CD4-positive, alpha-beta T cell treated with Interleukin-15 for 4 hours (primary cell): Measurements from ENCODE around the gene YTHDC1.
"Not testable (repeated sequence)": the region's sequence is repeated elsewhere in the genome, so short reads cannot be mapped to it uniquely, and the experiment has no call there.

ENCODE experiments used
- DNase-seq: peaks from one replicate; pipeline ENCODE4 v3.0.0-alpha.2; 2020; ENCODE audit warnings: low spot score

YTHDC1 gene

DNA sequence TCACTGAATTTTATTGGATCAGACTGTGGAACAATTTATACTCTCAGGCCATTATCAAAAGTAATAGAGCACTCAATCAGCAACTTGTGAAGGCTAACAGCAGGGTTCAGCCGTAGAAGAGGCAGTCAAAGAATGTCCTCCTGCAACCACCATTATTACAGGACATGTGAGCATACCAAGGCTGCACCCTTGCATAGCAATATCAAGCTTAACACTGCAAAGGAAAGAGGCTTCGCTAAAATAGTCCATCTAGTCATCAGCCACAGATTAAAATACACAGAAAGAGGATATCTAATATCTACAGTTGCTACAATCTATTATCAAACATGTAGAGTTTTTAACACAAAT, 61.5 kb downstream of the YTHDC1 start:
- DNase-seq, result no peak

DNA sequence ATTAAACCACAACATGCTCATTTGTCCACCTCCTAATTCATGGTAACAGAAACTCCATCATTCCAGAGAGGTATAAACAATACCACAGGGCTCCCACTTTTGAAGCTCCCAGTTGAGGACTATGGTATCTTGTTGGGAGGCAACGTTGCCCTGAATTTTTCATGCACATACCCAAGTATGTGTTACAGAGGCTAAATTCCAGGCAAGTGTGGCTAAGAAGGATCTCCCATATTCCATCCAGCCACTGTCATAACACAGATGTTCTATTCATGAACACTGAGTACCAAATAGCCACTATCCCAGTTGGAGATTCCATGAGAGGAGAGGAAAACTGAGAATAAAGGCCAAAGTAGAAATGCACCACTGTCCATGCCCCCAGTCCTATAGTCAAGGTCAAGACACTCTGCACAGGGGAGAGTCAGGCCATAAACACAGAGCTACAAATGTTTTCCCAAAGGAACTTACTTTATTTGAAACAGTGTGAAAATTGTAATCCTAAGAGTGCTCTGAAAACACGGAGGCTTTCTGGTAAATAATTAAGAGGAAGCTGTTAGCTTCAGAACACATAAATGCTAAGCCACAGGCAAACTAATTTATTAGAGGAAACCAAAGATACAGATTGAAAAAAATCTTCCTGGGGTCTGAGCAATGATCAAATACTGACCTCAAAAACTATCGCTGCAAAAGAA, 62.0 kb downstream of the YTHDC1 start:
- no peak for DNase-seq

DNA sequence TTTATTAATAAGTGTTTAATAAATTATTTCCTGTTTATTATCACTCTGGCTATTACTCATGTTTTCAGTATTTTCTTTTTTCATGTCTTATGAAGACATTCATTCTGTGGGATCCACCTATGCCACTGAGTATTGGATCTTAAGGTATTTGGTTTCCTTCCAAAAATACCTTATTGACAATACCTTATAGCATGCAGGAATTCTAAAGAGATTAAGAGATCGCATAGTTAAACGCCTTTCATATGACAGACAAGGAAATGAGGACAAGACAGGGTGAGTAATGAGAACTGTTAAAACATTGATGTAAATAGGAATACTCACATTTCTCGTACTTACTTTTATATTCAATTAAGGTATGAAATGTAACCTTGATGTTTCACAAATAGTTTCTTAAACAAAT, 66.2 kb downstream of the YTHDC1 start:
- DNase-seq, result no peak

DNA sequence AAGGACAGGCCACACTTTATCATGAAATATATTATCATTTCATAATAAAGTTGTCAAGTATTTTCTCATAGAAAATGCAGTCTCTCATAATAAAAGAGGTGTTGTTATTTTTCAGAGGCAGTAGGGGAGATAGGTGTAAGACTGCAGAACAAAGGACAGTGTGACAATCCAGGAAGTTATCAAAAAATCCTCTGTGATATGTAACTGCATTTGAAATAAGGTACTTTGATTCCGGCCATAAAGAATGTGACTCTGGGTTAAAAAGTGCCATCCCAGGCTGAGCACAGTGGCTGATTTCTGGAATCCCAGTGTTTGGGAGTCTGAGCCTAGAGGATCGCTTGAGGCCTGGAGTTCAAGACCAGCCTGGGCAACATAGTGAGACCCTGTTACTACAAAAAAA, 66.8 kb downstream of the YTHDC1 start:
- DNase-seq, result no peak

DNA sequence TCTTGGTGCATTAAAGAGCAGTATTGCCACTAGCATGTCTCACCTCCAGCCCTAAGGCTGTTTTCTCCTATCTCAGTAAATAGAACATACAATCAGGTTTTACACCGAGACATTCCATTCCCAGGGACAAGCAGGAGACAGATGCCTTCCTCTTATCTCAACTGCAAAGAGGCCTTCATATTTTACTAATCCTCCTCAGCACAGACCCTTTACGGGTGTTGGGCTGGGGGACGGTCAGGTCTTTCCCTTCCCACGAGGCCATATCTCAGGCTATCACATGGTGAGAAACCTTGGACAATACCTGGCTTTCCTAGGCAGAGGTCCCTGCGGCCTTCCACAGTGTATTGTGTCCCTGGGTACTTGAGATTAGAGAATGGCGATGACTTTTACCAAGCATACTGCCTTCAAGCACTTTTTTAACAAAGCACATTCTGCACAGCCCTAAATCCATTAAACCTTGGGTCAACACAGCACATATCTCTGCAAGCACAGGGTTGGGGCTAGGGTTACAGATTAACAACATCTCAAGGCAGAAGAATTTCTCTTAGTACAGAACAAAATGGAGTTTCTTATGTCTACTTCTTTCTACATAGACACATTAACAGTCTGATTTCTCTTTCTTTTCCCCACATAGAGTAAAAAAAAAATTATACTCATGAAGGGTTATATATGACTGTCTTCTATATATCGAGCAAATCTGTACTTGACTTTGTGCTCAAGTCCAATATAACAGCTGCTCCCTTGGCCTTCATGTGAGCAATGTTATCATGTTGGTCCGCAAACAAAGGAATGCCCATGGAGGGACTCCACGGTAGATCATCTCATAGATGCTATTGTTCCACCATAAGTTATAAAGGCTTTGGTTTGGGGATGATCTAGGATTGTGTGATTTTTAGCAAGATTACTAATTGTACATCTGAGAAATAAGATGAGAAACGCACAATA, 67.8 kb downstream of the YTHDC1 start:
- DNase-seq, result not testable (repeated sequence)

DNA sequence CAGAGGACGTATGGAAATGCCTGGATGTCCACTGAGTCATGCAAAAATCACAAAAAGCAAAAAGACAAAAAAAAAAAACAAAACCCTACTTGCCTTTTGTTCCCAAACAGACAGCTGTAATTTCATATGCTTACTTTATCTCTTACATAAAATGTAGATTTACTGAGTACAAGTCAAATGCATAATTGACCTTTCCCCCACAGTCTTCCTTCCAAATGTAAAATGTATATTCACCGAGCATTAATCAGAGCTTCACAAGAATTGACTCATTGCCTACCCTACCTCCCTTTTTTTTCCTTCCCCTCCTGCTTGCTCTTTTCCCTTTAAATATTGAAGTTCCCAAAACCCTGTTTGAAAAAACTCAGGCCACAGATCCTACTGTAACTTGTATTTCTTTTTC, 71.9 kb downstream of the YTHDC1 start:
- no peak for DNase-seq

DNA sequence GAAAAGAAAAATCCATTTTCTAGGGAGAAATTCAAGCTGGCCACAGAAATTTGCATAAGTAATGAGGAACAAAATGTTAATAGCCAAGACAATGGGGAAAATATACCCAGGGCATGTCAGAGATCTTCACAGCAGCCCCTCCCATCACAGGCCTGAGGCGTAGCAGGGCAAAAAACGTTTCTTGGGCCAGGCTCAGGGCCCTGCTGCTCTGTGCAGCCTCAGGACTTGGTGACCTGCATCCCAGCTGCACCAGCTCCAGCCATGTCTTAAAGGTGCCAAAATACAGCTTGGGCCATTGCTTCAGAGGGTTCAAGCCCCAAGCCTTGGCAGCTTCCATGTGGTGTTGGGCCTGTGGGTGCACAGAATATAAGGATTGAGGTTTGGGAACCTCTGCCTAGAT, 72.3 kb downstream of the YTHDC1 start:
- no peak for DNase-seq

DNA sequence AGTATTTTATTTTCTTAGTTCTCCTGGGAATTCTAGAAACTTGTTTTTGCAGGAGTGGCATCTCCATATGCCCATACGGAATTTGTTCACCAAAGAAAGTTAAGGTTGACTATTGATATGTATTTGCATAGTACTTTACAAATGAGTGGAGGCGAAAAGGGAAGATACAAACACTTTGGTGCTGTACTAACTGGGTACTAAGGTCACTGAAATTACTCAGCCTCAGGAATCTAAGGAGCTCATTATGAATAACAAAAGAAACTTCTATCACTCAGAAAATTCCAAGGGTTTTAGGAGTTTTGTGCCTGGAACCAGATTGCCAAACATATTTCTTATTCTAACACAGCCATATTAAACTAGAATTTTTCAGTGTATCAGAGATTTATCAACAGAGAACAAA, 77.0 kb downstream of the YTHDC1 start:
- DNase-seq, result no peak

DNA sequence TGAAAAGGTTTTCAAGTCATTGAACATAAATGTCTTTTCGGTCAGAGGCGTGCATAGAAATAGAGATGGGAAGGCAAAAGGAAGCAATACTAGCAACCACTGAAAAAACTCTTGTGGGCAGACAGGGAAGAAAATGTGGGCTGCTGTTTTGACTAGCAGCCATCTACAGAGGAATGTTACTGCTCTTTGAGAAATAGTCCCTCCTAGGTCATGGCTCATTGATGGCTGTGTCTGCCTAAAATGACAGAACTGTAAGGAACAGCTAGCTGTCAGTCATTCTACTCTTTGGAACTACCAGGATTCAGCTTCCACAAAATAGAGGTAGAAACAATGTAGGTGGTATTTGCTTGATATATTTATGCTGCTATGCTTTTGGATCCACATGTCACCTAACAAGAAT, 77.5 kb downstream of the YTHDC1 start:
- no peak for DNase-seq

DNA sequence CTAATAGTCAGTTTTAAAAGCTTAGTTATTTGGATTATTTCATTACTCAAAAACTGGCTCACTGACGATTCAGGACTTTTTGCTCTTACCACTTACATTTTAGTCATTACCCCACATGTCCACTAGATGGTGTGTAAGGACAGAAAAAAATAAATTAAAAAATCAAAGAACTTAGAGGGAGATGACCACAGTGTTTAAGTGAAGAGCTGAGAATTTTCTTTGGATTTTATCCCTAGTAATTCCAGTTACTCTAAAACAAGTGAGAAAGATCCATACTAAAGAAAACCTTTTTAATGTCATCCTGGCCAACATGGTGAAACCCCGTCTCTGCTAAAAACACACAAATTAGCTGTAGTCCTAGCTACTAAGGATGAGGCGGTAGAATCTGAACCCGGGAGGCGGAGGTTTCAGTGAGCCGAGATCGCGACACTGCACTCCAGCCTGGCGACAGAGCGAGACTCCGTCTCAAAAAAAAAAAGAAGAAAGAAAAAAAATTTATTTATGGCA, 78.0 kb downstream of the YTHDC1 start:
- DNase-seq, result peak; percentile 48

DNA sequence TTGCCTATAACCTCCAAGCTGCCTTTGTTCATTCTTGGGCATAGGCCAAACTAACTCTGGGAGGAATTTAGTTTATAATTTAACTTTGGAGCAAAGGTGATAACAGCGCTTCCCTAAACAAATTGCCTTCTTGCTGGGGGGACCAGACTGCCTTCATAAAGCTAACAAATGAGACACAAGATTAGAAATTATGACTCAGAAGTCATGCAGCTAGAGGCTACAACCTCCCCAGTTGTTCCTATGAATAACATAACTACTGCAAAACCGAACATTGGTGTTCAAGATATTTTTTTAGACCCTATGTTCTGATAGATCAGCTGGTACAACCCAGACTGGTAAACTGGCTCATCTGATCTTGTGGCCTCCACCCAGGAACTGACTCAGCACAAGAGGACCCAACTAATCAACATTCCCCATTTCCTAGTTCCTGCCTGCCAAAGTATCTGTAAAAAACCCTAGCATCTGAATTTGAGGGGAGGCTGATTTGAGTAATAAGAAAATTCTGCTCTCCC, 82.4 kb downstream of the YTHDC1 start:
- no peak for DNase-seq

DNA sequence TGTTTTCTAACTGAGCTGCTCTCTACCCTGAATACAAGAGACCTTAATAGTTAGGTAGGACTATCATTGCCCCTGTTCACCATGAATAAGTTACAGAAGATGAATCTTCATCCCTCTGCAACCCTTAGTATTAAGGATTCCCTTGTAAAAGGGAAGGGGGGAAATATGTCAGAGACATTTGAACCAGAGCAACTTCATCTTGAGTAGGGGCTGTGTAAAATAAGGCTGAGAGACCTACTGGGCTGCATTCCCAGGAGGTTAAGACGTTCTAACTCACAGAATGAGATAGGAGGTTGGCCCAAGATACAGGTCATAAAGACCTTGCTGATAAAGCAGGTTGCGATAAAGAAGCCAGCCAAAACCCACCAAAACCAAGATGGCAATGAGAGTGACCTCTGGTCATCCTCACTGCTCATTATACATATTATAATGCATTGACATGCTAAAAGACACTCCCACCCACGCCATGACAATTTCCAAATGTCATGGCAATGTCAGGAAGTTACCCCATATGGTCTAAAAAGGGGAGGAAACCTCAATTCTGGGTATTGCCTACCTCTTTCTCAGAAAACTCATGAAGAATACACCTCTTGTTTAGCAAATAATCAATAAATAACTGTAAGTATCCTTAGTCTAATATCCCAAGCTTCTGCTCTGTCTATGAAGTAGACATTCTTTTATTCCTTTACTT, 84.9 kb downstream of the YTHDC1 start:
- DNase-seq, result no peak
